Measurements from ENCODE around the gene VCAN.

DNA sequence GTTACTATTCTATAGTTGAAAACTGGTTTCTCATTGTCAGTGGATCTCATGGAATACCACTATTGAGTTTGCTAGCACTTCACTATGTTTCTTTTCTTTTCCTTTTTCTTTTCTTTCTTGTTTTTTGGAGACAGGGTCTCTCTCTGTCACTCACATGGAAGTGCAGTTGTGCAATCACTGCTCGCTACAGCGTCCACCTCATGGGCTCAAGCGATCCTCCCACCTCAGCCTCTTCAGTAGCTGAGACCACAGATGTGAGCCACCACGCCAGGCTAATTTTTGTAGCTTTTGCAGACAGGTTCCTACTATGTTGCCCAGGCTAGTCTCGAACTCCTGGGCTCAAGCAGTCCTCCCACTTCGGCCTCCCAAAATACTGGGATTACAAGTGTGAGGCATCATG lies 42.7 kb upstream of the VCAN start:
- no peak for TF ChIP-seq RBBP5 (IDR thresholded peaks at IDR 0.05; ENCODE audit: borderline replicate concordance, low read depth, low read length)
- no peak for TF ChIP-seq JUND (IDR thresholded peaks at IDR 0.05; ENCODE audit: low read length)
- TF ChIP-seq RFX5 (IDR thresholded peaks at IDR 0.05; ENCODE audit: borderline replicate concordance, low read depth, low read length): no peak
- TF ChIP-seq CHD2 (IDR thresholded peaks at IDR 0.05; ENCODE audit: low read length): no peak
- TF ChIP-seq HDAC2 (IDR thresholded peaks at IDR 0.05; ENCODE audit: borderline replicate concordance in 1 of 2, low read depth in 2 of 2, low read length in 2 of 2): no peak
- no peak for TF ChIP-seq TCF12 (IDR thresholded peaks at IDR 0.05; ENCODE audit: low read depth, low read length)
- TF ChIP-seq, protein P1, sequence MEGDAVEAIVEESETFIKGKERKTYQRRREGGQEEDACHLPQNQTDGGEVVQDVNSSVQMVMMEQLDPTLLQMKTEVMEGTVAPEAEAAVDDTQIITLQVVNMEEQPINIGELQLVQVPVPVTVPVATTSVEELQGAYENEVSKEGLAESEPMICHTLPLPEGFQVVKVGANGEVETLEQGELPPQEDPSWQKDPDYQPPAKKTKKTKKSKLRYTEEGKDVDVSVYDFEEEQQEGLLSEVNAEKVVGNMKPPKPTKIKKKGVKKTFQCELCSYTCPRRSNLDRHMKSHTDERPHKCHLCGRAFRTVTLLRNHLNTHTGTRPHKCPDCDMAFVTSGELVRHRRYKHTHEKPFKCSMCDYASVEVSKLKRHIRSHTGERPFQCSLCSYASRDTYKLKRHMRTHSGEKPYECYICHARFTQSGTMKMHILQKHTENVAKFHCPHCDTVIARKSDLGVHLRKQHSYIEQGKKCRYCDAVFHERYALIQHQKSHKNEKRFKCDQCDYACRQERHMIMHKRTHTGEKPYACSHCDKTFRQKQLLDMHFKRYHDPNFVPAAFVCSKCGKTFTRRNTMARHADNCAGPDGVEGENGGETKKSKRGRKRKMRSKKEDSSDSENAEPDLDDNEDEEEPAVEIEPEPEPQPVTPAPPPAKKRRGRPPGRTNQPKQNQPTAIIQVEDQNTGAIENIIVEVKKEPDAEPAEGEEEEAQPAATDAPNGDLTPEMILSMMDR (IDR thresholded peaks at IDR 0.05; ENCODE audit: control extremely low read depth in 1 of 3, insufficient read depth in 1 of 3, low read depth in 1 of 3, low read length in 3 of 3): no peak
- TF ChIP-seq, protein P2, sequence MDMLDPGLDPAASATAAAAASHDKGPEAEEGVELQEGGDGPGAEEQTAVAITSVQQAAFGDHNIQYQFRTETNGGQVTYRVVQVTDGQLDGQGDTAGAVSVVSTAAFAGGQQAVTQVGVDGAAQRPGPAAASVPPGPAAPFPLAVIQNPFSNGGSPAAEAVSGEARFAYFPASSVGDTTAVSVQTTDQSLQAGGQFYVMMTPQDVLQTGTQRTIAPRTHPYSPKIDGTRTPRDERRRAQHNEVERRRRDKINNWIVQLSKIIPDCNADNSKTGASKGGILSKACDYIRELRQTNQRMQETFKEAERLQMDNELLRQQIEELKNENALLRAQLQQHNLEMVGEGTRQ (IDR thresholded peaks at IDR 0.05; ENCODE audit: low read length): no peak
- TF ChIP-seq SIX5 (IDR thresholded peaks at IDR 0.05; ENCODE audit: low read depth, low read length): no peak
- no peak for TF ChIP-seq TAF1 (IDR thresholded peaks at IDR 0.05; ENCODE audit: low read depth, low read length)
- no peak for TF ChIP-seq GABPA (IDR thresholded peaks at IDR 0.05; ENCODE audit: borderline replicate concordance, insufficient read depth, low read length)
- TF ChIP-seq SIN3A (conservative IDR thresholded peaks at IDR 0.05 in 1 of 2, IDR thresholded peaks at IDR 0.05 in 1 of 2; ENCODE audit: low read depth in 1 of 2, low read length in 2 of 2): no peak
- no peak for TF ChIP-seq POLR2A (IDR thresholded peaks at IDR 0.05; ENCODE audit: control extremely low read depth in 1 of 2, low read depth in 2 of 2, low read length in 2 of 2)

Measured in H1 (cell line).